Astrocyte of the hippocampus (primary cell): ENCODE results near the gene SCN9A.
"Not testable (repeated sequence)": the region's sequence is repeated elsewhere in the genome, so short reads cannot be mapped to it uniquely, and the experiment has no call there.

Source experiments
- DNase-seq: peaks from one replicate; pipeline ENCODE4 v3.0.0; 2011; ENCODE audit warnings: low read depth, low spot score

SCN9A gene

DNA sequence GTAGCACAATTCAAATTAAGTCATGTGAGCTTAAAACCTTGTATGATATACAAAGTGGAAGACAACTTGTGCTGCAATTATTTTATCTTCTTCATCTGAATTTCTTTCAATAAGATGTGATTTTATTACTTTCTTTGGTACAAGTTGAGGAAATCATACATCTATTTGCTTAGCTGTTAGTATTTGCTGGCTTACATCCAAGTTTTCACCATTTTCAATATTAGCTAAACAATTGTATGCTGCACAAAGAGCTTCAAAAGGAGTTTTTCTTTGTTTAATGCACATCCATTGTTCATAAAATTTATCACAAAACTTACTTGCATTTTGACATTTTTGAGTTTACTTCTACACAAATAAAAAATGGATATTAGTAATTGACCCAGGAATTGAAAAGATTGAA lies 40.9 kb downstream of the SCN9A start:
- DNase-seq = no peak

DNA sequence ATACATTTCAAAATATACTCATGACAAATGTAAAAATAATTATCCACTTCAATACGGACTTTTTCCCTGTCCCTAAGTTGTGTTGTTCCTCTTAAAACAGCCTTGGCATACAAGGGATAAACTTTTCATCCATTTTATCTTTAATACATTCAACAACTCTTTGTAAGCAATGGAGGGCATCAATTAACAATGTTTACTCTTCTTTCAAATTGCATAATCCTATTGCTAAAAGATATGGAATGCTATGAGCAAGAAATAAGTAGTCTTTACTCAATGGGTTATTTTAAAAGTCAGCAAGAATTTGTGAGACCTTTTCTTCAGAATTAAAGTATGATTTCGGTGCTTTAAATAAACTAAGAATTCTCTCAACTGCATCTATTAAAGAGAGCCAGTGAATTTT lies 41.9 kb downstream of the SCN9A start:
- no peak for DNase-seq

DNA sequence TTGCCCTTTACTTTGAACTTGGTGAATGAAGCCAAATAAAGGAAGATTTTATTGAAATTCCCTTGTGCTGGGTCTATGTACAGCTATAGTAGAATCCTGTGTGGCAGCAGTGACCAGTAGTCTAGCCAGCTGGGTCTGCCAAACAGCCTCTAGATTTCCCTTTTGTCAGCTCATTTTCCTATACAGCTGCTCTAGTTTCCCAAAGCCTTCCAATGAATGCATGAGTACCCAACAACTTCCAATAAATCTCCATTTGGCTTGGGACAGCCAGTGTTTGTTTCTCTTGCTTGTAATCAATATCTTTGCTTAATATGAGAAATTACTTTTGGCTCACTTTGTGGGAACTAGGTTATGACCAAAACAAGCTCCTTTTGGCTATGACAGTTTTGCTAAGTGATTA lies 43.6 kb downstream of the SCN9A start:
- DNase-seq = no peak

DNA sequence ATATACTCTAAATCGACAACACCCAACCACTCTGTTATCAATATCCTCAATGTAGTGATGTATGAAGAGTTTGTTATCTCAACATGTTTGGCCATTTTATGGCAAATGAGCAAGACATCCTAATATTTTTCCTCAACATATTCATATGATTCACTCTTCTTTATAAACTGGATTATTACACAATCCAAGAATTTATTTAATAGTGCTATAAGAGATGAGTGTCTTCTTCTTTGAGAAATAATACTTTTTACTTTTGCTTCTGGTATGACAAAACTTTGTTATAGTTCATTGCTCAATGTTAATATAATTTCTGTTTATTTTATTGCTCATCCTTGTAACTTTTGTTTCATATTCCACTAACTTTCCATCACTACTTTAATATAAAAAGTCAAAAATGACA lies 44.3 kb downstream of the SCN9A start:
- DNase-seq = no peak

DNA sequence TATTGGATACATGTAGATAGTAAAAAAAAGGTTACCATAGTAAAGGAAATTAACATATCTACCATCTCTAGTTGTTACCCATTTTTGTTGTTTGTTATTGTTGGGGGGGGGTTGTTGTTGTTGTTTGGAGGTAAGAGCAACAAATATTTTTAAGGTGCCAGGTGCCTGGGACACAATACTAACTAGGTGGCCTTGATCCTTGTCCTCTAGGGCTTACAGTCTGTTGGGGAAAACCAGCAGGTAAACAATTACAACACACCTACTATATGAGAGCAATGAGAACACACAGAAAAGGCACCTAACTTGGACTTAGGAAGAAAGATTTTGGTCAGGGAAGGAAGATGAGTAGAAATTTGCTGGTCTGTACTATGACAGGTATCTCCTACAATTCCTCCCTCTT lies 46.3 kb downstream of the SCN9A start:
- DNase-seq = no peak

DNA sequence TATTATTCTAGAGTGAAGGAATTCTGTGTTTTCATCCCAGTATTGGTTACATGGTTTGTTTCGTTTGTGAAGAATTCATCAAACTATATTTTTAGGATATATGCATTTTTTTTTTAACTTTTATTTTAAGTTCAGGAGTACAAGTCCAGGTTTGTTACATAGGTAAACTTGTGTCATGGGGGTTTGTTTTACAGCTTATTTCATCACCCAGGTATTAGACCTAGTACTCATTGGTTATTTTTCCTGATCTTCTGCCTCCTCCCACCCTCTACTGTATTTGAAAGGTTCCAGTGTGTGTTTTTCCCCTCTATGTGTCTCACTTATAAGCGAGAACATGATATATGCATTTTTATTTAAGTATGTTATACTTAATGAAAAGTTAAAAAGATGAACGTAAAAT lies 47.6 kb downstream of the SCN9A start:
- no peak for DNase-seq

DNA sequence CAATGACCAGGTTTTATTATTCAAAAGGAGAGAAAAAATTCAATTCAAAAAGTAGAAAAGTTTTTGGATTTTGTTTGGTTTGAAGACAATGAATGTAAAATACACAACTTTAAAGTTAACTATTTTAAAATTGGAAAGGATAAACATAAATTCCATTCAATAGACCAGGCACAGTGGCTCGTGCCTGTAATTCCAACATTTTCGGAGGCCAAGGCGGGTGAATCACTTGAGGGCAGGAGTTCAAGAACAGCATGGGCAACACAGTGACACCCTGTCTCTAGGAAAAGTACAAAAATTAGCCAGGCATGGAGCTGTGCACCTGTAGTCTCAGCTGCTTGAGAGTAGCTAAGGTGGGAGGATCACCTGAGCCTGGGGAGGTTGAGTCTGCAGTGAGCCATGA lies 54.7 kb downstream of the SCN9A start:
- no peak for DNase-seq

DNA sequence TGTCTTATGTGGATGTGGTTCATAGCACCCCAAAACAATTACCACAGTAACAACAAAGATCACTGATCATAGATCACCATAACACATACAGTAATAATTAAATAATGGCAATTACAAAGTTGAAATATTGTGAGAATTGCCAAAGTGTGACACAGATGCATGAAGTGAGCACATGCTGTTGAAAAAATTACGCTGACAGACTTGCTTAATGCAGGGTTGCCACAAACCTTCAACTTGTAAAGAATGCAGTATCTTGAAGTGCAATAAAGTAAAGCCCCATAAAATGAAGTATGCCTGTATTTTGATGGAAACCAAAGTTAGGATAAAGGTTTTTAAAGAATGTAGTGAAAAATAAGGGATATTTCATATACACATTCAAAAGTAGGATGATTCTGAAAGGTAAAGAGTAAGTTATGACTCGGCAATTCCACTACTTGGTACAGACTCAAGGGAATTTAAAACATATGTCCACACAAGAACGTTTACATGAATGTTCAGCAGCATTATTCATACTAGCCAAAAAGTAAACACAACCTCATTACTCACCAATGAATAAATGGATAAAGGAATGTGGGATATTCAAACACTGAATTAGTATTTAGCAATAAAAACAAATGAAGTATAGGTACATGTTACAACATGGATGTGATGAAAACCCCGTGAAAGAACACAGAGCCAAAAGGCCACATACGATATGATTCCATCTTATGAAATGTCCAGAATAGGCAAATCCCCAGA lies 61.6 kb downstream of the SCN9A start:
- DNase-seq = peak; percentile 35

DNA sequence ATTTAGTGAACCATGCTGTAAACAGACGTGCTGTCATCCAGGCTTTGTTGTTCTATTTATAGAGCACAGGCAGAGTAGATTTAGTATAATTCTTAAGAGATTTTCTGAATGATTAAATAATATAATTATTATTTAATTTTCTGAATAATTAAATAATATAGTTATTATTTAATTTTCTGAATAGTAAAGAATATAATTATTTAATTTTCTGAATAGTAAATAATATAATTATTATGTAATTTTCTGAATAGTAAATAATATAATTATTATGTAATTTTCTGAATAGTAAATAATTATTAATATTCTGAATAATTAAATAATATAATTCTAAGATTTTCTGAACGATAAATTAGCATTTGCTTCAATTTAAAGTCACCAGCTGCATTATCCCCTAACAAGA lies 62.9 kb downstream of the SCN9A start:
- DNase-seq = not testable (repeated sequence)

DNA sequence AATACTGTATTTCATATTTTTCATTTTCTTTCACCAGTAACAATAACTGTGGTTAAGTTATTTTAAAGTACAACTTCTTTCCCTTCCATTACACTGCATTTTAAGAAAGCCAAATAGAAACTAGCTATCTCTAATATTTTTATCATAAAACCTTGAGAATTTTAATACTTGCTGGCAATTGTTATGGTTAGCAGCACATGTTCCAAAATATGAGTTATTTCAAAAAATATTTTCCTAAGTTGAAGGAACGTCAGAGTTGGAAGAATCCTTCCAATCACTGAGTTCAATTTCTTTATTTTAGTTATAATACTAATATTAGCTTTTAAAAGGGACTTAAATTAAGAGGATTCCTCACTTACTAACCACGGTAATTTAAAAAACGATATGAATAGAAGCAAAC lies 68.4 kb downstream of the SCN9A start:
- DNase-seq = no peak

DNA sequence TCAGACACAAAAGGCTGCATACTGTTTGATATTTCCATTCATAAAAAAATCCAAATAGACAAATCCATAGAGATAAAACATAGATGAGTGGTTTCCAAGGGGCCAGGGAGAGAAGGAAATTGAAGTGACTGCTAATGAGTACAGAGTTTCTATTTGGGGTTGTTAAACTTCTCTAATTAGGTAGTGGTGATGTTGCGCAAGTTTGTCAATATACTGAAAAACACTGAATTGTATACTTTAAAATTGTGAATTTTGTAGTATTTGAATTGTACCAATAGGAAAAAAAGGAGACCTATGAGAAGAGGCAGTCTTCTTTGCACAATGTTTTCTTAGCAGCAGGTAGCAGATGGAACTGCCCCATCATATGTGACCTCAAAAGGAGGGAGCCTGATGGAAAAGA lies 71.1 kb downstream of the SCN9A start:
- DNase-seq = no peak

DNA sequence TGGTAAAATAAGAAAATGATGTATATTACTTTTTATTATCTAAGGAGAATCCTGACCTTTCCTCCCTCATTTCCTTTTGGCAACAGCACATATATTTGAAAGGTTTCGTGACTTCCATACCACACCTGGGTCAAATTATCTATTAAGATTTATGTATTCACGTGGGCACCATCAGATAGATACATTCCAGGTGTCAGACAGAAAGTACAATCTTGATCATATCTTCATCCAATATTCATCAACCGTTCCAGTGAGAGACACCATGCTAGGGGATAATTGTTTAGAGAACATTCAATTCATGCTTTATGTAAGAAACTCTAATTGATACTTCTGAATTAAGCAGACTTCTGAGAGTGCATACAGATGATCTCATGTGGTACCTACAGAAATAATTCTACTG lies 73.7 kb downstream of the SCN9A start:
- no peak for DNase-seq

DNA sequence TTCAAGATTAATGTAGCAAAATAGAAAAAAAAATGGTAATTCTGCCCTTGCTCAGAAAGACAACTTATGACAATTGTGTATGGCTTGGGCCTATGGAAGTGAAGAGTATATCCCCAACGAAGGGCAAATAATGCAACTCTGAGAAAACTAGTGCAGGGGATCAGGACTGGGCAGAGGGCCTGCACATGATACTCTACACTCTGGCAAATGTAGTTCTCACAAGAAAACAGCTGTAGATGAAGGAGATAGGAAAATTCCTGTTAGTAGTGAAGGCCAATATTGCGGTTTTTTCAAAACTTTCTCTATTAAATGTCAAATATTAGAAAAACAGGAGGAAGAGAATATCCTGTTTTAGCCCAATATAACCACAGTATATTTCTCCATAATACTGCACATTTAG lies 77.8 kb downstream of the SCN9A start:
- DNase-seq = no peak

DNA sequence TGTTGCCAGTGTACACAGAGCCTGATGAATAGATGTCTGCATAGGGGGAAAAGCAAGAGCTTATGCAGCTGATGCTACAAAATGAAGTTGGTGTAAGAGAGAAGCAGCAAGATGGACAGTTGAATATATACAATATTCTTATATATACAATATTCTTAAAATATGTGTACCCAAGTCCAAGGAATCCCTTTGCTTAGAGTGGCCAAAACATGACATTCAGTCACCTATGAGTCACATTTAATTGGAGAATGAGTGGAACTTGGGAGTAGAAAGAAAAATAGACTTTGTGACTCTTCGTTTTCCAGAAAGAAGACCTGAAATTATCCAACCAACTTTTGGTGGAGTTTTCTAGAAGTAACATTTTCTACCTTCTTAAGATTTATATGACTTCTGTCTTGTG lies 81.8 kb downstream of the SCN9A start:
- DNase-seq = no peak

DNA sequence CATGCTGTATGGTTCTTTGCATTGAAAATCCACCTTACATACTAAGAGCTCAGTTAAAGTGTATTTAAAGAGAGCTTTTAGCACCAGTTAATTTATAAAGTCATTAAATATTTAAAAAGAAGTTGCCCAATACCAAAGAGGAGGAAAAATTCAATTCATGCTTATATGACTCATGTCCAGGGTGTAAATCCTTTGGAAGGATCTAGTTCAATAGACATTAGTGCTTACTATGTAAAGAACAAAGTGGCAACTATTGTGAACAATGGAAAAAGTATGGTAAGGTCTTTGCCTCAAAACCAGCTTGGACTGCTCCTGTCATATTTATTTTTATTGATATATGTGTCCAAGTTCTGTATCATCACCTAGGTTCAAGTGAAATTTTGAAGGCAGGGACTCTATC lies 90.5 kb downstream of the SCN9A start:
- no peak for DNase-seq

DNA sequence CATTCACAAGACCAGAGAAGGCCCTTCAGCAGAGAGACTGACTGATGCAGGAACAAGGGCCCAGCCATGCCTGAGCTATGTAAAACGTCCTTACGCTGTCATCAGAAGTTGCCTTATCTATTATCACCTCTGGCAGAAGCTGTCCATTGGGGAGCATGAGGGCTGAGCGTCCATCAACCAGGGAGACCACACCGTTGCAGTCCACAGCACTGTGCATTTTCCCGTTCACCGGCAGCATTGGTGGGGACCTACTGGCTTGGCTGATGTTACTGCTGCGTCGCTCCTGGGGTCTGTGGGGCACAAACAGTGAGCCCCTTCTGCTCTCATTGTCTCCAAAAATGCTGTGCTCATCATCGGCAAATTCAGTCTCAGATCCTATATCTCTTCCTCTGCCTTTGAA lies 91.4 kb downstream of the SCN9A start:
- no peak for DNase-seq

DNA sequence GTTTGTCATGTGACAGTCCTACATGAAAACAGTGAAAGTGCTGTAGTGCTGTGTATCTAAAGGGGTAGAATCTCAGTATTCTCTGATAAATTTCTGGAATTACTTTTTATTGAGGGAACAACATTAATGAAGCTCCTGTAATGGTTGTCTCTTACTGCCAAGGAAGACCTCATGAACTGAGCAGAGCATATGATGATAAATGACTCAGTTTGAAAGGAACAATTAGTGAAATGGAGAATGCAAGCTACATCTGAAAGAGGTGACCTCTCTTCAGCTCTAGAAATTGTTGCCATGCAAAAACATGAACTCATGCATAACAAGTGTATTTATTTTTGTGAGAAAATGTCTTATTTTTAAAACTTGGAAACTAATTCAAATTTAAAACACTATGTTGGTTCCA lies 93.6 kb downstream of the SCN9A start:
- DNase-seq = no peak

DNA sequence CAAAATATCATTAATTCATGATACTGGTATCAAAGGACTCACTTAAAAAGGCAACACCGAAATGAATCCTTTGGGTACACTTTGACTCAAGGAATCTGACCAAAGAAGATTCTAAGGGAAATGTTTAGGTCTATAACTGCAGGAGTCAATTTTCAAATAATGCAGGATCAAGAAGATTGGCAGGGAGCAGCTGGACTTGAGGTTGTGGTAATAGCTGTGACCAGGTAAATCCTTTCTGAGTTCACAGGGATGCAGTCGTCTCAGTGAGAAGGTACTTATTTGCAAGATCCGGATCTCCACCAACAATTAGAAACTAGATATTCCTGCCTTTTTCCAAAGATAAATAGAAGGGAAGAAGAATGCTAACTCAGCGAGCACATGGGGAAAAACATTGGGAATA lies 96.9 kb downstream of the SCN9A start:
- no peak for DNase-seq

DNA sequence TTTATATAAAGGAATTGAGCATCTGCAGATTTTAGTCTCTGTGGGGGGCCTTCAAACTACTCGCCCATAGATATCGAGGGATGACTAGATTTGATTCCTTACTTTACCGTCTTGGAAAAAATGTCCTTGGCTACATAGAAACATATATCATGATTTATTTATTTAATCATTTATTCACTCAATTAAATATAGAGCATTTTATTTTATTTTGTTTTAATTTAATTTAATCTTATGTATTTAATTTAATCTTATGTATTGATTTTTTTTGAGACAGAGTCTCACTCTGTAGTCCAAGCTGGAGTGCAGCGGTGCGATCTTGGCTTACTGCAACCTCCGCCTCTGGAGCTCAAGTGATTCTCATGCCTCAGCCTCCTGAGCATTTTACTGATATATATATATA lies 105.4 kb downstream of the SCN9A start:
- no peak for DNase-seq

DNA sequence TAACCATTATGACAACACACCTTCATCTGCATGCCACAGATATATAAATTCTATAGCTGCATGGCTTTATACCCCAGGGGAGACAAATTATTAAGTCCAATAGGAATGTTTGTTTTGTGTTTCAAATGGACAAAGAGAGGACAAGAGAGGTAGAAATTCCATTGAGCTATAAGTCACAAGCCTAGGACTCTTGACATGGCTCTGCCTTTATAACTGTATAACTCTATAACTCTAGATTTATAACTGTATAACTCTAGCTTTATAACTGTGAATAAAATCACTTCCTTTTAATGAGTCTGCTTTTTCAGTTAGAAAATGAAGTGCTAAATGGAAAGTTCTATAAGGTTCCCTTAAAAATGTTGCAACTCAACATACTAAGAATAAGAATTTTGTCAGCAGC lies 106.4 kb downstream of the SCN9A start:
- no peak for DNase-seq

DNA sequence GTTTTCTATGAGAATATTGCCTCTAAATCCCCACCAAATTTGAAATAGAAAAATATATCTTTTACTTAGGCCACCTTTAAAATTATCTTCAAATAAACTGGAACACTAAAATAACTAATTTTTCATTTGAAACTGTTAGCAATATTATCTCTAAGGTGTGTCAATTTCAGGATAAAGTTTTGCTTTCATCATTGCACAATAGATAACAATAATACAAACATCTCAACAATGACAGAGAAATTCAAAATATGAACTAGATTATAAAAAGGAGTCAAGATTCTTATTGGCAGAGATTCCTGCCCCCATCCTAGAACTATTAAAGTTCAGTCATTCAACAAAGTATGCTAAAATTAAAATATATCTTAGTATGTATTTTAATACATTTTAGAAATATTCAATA lies 117.9 kb downstream of the SCN9A start:
- no peak for DNase-seq

DNA sequence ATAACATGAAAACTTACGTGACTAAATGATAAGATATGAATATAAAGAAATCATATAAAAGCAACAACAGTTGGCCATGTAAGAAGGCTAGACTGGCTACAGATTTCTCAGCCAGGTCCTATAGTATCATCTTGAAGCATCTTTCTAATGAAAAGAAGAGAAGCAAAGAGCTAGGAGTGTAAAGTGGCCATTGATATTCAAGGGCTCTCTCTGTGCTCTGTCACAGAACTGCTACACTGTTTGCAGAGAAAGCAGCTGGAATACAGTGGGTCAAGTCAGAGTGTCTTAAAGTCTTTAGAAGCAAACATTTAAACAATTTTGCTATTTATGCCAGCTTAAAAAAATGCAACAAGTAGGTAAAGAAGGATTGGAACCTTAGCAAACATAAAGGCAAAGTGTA lies 118.8 kb downstream of the SCN9A start:
- no peak for DNase-seq

DNA sequence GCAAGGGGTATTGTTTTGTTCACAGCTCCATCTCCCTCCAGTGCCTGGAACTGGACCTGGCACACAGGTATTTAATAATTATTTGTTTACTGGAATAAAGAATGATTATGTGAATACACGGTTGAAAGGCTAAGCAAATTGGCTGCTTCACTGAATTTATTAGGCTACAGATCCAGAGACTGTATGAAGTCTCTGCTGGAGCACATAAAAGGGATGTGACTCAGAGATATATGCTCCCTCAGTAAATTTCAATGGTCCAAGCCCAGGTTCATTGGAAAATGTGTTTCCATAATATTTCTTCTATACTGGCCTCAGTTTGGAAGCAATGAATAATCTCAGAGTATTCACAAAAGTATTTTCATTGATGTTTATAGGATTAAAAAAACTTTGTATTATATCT lies 126.4 kb downstream of the SCN9A start:
- no peak for DNase-seq

DNA sequence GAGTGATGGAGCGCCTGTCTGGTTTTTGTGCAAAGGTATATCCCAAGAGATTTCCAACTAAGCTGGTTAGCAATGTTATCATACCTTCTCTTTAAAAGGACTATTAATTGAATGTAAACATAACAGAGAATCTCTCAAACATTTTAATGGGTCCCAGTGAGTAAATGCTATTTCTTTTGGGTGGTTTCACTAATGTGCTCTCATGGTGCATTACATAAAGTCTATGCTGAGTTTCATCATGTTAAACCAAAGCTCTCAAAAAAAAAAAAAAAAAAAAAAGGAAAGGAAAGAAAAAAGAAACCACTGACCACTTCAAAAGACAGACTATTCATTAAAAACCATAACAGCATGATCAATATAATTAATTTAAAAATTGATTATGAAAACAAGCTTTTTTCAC lies 128.8 kb downstream of the SCN9A start:
- DNase-seq = no peak
